Endothelial cell of umbilical vein (primary cell): ENCODE data around the gene HOXC11.

Experiments
- POLR2A ChIP-seq: IDR thresholded peaks from 2 replicates; pipeline ENCODE4 v1.6.1; 2012; ENCODE audit warnings: low read depth, mild to moderate bottlenecking, control low read depth, low read length
- TF ChIP-seq, protein P1 (sequence below), 2 donors: IDR thresholded peaks; 1 replicate in 1 of 2; 2 replicates in 1 of 2; pipeline ENCODE4 v1.5.1; 2011; ENCODE audit warnings: low read length in 2 of 2, mild to moderate bottlenecking in 2 of 2, moderate library complexity in 2 of 2, control low read depth in 1 of 2, inconsistent platforms in 1 of 2, low read depth in 1 of 2; ENCODE audit not compliant: insufficient read depth in 1 of 2; ENCODE audit errors: extremely low read depth in 1 of 2

GRCh38 chr12:53927220-53928029 lies 45.5 kb upstream of the HOXC11 start:
- TF ChIP-seq, protein P1, sequence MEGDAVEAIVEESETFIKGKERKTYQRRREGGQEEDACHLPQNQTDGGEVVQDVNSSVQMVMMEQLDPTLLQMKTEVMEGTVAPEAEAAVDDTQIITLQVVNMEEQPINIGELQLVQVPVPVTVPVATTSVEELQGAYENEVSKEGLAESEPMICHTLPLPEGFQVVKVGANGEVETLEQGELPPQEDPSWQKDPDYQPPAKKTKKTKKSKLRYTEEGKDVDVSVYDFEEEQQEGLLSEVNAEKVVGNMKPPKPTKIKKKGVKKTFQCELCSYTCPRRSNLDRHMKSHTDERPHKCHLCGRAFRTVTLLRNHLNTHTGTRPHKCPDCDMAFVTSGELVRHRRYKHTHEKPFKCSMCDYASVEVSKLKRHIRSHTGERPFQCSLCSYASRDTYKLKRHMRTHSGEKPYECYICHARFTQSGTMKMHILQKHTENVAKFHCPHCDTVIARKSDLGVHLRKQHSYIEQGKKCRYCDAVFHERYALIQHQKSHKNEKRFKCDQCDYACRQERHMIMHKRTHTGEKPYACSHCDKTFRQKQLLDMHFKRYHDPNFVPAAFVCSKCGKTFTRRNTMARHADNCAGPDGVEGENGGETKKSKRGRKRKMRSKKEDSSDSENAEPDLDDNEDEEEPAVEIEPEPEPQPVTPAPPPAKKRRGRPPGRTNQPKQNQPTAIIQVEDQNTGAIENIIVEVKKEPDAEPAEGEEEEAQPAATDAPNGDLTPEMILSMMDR (IDR thresholded peaks at IDR 0.05; ENCODE audit: extremely low read depth in 1 of 2, insufficient read depth in 1 of 2, low read depth in 1 of 2, low read length in 2 of 2), result no peak
- TF ChIP-seq POLR2A, result no peak
